H1 (cell line): ENCODE data around the gene MRM2. TPM values are rescaled to one million over a fixed set of nuclear protein-coding genes. Genes with fewer than 3 reads are reported as not detected.

Experiments
- PHF8 ChIP-seq: fragments of 200-600 bp; sonication (generic); conservative IDR thresholded peaks from 2 replicates; pipeline ENCODE4 v1.7.1; 2012; ENCODE audit warnings: low read depth, mild to moderate bottlenecking, inconsistent platforms, low read length, moderate library complexity
- RBBP5 ChIP-seq: IDR thresholded peaks from 2 replicates; pipeline ENCODE4 v1.7.1; 2012; ENCODE audit warnings: low read depth, mild to moderate bottlenecking, inconsistent platforms, low read length, moderate library complexity, borderline replicate concordance
- SP4 ChIP-seq: IDR thresholded peaks from 2 replicates; pipeline ENCODE4 v1.6.1; 2012; ENCODE audit warnings: low read length, inconsistent platforms
- TBP ChIP-seq: IDR thresholded peaks from 2 replicates; pipeline ENCODE4 v1.6.1; 2011; ENCODE audit warnings: low read depth, low read length, improper control_type of control experiment
- polyA plus RNA-seq, 7 experiments: library from polyadenylated mRNA; depleted of rRNA in 3 of 7; stranded (reverse) in 5 of 7; unstranded in 2 of 7; fragments of >200 nt in 5 of 7; fragments of 200-250 nt in 2 of 7; gene quantifications; 1 replicate in 5 of 7; 2 replicates in 1 of 7; 4 replicates in 1 of 7; pipeline versions ENCODE4 v1.2.1 to v1.2.3, GENCODE V29; 2011 to 2013; ENCODE audit warnings: missing spikeins in 2 of 7, mixed read lengths in 2 of 7
- total RNA-seq: library from RNA; stranded (reverse); fragmentation: NEBNext Ultra II Directional; extraction: Animal tissue kit (Norgen Biotek cat#: 25700); gene quantifications from 2 replicates; pipeline ENCODE4 v1.2.1, GENCODE V29; 2021
- TF ChIP-seq, protein P1 (sequence below), 3 experiments: IDR thresholded peaks; 1 replicate in 2 of 3; 2 replicates in 1 of 3; pipeline versions ENCODE4 v1.5.1 to v1.6.1; 2011; ENCODE audit warnings: low read length in 3 of 3, mild to moderate bottlenecking in 3 of 3, inconsistent platforms in 2 of 3, low read depth in 1 of 3, moderate library complexity in 1 of 3; ENCODE audit not compliant: insufficient read depth in 1 of 3; ENCODE audit errors: control extremely low read depth in 1 of 3

The MRM2 gene
- total and polyA plus RNA-seq, 2 of the 8 experiments (the other 6 are each of a cell fraction or from before 2014, with no cell fraction given): 17.2 to 38.6 TPM

DNA sequence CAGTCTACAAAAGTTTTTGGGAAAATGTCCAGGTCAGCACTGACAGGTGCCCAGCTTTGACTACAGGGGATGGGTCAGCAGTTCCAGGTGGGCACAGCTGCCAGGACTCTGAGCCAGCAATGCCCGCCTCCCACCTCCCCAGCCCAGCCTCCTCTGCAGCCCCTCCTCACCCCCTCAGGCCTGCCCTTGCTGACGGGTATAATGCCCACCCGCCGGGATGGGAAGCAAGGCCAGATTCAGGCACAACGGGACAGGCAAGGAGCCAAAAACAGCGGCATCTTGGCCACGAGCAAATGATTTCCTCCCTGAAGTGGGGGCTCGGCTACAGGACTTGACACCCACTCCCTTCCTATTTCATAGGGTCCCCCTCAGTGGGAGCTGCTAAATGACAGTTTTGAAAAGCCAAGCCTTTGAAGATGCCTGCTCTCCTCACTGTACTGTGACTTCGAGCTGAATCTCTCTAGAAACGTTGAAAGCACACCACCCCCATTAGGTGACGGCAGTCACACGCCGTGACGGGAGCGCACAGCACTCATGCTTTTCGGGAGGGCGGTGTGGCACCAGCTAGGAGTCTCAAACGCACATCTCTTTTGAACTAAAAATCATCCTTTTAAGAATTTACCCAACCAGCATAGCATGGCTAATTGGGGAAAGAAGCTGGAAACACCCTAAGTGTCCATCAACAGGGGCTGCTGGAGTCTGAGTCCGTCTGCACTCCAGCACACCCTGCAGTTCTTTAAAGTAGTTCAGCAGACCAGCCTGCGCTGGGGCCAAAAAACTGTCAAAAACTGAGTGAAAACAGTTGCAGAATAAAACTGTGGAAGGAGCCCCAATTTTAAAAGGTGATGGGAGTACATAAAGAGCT is 38.9 kb downstream of the MRM2 start (continued):
- TF ChIP-seq, protein P1, sequence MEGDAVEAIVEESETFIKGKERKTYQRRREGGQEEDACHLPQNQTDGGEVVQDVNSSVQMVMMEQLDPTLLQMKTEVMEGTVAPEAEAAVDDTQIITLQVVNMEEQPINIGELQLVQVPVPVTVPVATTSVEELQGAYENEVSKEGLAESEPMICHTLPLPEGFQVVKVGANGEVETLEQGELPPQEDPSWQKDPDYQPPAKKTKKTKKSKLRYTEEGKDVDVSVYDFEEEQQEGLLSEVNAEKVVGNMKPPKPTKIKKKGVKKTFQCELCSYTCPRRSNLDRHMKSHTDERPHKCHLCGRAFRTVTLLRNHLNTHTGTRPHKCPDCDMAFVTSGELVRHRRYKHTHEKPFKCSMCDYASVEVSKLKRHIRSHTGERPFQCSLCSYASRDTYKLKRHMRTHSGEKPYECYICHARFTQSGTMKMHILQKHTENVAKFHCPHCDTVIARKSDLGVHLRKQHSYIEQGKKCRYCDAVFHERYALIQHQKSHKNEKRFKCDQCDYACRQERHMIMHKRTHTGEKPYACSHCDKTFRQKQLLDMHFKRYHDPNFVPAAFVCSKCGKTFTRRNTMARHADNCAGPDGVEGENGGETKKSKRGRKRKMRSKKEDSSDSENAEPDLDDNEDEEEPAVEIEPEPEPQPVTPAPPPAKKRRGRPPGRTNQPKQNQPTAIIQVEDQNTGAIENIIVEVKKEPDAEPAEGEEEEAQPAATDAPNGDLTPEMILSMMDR (IDR thresholded peaks at IDR 0.05; ENCODE audit: control extremely low read depth in 1 of 3, insufficient read depth in 1 of 3, low read depth in 1 of 3, low read length in 3 of 3): no peak
- TF ChIP-seq TBP: no peak
- no peak for TF ChIP-seq RBBP5
- TF ChIP-seq PHF8: no peak
- TF ChIP-seq SP4: no peak
- TF ChIP-seq, all 59 proteins: peak for 0
